GM12872 (cell line): ENCODE results near the gene TSEN2.

Experiments used
- TF ChIP-seq, protein P1 (sequence below): IDR thresholded peaks from 3 replicates; pipeline ENCODE4 v1.5.1; 2011; ENCODE audit warnings: low read depth, mild to moderate bottlenecking, low read length, moderate library complexity; ENCODE audit not compliant: insufficient read depth

TSEN2 gene

GRCh38 chr3:12577379-12577778 is 93.1 kb downstream of the TSEN2 start:
- TF ChIP-seq, protein P1, sequence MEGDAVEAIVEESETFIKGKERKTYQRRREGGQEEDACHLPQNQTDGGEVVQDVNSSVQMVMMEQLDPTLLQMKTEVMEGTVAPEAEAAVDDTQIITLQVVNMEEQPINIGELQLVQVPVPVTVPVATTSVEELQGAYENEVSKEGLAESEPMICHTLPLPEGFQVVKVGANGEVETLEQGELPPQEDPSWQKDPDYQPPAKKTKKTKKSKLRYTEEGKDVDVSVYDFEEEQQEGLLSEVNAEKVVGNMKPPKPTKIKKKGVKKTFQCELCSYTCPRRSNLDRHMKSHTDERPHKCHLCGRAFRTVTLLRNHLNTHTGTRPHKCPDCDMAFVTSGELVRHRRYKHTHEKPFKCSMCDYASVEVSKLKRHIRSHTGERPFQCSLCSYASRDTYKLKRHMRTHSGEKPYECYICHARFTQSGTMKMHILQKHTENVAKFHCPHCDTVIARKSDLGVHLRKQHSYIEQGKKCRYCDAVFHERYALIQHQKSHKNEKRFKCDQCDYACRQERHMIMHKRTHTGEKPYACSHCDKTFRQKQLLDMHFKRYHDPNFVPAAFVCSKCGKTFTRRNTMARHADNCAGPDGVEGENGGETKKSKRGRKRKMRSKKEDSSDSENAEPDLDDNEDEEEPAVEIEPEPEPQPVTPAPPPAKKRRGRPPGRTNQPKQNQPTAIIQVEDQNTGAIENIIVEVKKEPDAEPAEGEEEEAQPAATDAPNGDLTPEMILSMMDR: no peak

- TF ChIP-seq, protein P1: no peak; the same call in 2 of the 3 replicates
These were observed 94.5 kb downstream of the TSEN2 start for GRCh38 chr3:12578742-12579141.

DNA sequence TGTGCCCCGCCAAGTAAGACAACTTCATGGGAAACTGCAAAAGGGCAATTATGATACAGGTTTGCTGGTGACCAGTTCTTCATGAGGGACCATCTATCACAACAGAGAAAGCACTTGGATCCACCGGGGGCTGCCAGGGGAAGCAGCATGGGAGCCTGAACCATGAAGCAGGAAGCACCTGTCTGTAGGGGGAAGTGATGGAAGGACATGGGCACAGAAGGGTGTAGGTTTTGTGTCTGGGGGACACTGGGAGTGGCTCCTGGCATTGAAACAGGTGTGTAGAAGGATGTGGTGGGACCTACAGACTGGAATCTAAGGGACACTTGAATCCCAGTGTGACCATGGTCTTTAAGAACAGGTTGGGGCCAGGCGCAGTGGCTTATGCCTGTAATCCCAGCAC is 95.2 kb downstream of the TSEN2 start:
- TF ChIP-seq, protein P1: no peak

DNA sequence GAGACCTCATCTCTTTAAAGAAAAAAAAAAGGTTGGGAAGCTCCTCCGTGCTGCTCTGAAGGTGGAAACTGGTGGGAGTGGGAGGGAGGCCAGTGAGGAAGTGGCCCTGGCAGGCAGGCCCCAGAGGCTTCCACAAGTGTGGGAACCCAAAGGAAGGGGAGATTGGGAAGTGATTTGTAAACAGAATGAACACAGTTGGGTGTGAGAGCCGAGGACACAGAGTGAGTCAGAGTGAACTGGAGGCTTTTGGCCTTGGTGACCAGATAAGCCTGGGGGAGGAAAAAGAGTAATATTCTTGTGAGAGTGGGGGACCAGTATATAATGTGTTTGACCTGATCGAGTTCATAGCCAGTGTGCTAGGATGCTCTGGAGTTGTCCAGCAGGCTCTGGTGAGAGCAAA is 95.6 kb downstream of the TSEN2 start:
- TF ChIP-seq, protein P1: no peak

DNA sequence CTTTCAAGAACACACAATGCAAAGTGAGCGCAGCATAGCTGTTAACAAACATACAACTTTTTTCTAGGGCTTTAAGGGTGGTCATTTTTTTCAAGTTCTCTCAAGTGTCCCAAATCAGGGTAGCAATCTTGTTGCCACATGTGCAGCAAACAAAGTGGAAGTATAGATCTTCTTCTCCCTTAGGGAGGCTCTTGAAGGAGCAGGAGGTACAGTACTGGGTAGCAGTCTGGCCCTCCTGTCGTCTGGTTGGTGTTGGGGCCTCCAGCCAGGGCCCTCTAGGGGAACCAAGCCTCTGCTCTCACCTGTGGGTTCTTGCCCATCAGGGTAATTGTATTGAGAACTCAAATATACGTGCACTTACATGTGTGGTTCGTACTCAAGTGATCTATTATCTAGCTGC is 98.5 kb downstream of the TSEN2 start:
- TF ChIP-seq, protein P1: no peak
